GM18520 (cell line): ENCODE measurements around the gene MAD2L2.

ENCODE experiments used
- ATAC-seq: cut with Tn5 transposase; IDR thresholded peaks from one replicate; pipeline ENCODE4 v1.9.1; 2021; ENCODE audit not compliant: unreplicated experiment

The MAD2L2 gene

DNA sequence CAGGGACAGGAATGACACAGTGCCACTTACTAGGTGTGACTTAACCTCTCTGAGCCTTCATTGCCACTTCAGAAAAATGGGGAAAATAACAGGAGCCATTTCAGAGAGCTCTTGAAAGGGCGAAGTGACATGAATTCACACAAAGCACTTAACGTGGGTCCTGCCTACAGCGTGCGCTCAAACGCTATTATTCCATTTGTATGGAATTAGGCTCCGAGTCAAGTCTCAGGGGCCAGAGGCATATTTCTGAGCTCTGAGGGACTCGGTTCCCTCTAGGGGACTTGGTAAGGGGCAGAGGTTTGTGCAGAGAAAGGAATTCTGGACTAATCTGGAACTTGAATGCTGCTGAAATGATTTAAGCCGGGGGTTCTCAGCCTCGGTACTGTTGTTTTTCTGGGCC lies 24.6 kb upstream of the MAD2L2 start:
- ATAC-seq: no peak

DNA sequence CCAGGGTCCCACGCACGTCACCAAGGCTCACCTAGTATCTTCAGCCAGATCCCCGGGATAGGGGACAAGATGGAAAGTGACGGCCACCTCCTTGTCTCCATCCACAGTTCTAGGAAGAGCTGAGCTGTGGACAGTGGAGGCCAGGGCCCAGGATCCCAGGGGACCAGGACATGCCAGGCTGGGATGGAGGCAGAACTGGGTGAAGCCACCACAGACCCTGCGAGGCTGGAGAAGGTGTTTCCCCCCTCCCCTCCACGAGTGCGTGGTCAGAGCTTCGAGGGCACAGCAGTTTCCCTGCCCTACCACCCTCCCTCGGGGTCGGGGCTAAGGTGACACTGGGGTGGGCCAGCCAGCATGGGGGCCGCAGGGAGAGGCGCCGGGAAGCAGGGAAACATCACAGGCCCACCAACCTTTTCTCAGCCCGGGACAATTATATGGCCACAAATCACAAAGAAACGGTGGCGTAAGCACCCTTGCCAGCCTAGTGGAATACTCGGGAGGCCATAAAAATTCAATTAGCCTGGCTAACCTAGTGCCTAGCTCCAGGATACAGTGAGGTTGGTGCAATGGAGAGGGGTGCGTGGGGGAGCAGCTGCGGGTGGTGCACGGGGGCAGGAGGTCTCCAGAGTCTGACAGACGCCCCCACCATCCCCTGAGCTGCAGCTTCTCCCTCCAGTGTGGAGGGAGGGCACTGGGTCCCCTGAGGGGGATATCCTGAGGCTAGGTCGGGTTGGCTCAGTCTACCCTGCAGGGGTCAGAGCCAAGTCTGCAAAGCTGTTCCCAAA lies 23.9 kb upstream of the MAD2L2 start:
- no peak for ATAC-seq

DNA sequence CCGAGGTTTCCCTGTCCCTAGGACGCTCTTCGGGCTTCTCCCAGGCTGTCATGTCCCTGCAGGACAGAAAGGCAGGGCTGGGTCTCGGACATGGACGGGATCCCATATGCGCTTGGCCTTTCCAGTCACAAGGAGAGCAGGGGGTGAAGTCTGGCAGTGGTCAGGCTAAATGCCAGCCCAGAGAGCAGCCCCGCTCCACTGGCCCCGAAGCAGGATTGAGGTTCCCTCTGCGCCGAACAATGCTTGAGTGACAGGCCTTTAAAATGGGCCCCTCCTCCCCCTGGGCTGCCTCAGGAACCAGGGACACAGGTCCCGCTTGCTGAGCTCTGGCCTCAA lies 23.2 kb upstream of the MAD2L2 start:
- ATAC-seq: no peak

DNA sequence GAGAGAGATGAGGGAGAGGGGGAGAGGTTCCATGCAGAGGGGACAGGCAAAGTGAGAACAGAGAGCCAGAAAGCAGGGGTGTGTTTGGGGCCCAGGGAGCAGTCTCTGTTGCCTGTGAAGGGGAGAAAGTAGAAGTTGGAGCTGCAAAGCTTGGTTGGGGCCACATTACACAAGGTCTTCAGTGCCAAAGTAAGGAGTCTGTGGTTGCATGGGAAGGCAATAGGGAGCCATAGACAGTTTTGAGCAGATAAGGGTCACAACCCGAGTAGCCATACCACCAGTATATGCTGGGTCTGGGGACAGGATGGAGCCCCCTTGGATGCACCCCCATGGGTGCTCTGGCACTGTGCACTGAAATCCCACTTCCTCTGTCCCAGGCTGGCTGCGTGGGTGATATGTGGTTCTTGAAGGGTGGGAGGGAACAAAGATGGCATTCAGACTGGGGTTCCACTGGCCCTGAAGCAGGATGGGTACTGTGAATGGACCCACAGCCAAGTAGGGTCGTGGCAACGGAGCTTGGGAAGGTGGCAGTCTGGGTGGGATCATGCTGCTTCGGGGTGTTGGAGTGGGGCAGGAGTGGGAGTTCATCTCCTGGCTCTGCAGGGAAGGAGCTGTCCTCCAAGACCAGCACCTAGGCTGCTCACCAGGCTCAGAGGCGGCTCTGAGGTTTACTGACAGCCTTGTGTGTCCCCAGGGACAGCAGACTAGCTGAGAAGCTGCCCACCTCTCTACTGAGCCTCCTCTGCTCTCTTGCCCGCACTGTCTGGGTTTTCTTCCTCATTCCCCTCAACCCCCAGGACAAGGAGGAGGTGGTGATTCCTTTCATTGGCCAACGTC lies 22.6 kb upstream of the MAD2L2 start:
- ATAC-seq: no peak

DNA sequence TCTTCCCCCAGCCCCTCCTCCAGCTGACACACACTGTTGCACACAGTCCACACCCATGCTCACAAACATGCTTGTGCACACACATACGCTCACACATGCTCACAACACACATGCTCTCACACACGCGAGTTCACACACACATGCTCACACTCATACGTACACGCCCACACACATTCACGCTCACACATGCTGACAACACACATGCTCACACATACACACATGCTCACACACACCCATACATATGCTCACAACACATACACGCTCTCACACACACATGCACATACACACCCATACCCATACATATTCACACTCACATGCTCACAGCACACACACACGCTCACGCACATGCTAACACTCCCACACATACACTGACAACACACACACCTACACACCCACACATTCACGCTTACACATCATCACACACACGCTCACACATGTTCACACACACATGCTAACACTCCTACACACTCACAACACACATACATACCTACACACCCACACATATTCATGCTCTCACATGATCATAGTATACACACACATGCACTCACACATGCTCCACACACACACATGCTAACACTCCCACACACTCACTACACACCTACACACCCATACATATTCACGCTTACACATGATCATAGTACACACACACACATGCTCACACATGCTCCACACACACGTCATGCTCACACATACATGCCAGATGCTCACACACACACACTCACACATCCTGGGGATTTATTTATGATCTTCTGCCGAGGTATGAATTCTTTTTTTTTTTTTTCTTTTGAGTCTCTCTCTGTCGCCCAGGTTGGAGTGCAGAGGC lies 21.2 kb upstream of the MAD2L2 start:
- ATAC-seq: no peak

DNA sequence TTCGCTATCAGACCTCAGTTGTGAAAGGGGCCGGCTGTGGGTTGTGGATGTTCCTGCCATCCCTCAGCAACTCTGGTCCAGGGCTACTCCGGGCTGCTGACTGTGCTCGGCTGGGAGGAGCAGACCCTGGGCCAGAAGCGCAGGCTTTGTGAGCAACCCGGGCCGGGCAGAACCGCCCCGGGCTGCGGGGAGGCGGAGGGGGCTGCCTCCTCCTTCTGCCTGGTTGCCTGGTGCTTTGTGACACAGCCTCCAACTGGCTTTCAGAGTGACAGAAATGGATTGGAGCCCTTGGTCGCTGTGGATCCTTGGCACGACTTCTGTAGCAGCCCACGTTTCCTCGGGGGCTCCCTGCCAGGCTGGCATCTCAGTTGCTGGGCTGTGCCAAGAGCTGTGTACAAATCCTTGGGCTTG lies 20.6 kb upstream of the MAD2L2 start:
- no peak for ATAC-seq

DNA sequence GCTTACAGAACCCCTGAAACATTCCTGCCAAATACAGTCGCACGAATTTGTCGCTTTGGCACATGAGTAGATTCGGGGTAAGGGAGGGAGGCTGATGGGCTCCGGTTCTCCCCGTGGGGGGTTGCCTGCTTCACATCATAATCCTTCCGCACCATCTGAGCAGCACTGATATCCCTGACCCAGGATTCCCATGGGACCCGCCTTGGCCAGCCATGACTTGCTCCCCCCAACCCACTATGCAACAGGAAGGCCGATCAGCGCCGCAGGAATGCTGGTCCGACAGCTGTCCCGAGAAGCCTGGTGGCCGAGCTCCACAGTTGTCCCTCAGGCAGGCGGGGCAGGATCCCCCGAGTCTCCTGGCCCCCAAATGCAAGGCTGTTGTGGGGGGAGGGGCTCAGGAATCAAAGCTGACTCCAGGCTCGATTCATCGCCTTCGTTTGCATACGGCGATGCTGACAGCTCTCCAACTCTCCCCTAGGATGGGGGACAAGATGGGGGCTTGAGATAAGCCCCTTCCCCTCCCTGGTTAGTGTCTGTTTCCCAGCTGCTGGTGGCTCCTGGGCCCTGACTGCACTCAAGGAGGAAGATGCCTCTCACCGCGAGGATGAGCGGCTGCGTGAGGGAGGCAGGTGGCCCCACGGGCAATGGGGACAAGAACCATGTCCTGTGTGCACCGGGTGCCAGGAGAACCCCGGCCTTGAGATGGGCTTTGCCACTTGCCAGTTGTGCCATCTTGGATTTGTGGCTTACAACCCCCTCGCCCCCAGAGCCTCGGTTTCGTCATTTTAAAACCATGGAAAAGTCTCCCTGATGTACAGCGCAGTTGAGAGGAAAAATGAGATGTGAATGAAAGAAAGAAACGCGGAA lies 19.9 kb upstream of the MAD2L2 start:
- no peak for ATAC-seq

DNA sequence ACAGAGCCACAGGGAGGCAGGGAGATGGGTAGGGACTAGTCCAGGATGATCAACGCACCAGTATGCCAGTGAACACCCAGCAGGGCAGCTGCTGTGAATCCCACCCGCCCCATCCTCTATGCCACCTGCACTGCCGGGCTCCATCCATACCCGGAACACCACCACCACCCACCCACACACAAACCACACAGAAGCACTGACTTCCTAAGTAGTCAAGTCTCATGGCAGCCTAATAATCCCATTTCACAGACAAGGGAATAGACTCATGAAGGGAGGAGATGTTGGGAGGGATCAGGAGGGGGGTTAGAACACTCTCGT lies 16.9 kb upstream of the MAD2L2 start:
- no peak for ATAC-seq

DNA sequence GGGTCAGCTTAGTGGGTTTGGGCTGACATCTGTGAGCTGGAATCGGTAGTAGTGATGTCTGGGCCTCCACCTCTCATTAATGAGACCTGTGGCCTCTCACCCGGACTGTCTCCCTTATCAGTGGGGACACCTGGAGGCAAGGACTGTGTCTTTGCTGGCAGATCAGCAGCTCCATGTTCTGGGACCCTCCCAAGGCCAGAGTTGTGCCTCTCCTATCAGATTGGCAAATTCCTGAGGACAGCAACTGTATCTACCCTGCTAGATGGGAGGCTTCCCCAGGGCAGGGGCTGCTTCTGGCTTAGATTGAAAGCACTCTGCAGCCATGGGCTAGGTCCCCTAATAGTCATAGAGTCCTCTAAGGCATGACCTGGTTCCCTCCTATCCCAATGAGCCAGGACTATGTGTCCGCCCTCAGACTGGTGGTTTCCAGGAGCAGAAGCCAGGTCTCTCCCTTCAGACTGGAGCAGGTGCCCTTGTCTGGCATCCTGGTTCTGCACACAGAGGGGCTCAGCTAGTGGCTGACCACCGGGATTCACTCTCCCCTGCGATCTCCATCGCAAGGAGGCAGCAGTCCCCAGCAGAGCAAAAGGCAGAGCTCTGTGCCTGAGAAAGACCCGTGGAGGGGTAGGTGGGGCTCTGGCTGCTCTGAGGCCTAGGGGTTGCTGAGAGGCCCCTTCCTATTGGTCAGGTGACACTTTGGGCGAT lies 16.4 kb upstream of the MAD2L2 start:
- no peak for ATAC-seq

DNA sequence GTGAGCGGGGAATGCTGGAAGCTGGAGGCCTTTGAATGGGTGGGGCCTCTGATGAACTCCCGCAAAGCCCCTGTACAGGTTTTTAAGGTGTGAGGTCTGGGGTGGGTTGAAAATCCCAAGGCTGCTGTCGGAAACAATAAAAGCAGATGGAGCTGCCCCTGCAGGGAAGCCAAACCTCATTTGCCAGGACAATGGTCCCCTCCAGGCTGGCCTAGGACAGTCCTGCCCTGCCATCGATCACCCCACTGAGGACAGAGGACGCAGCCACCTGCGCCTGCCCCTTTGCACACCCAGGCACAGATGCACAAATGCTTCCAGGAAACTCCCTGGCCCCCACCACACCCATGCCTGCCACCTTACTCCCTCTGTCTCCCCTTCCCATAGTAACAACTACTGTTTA lies 14.9 kb upstream of the MAD2L2 start:
- no peak for ATAC-seq

DNA sequence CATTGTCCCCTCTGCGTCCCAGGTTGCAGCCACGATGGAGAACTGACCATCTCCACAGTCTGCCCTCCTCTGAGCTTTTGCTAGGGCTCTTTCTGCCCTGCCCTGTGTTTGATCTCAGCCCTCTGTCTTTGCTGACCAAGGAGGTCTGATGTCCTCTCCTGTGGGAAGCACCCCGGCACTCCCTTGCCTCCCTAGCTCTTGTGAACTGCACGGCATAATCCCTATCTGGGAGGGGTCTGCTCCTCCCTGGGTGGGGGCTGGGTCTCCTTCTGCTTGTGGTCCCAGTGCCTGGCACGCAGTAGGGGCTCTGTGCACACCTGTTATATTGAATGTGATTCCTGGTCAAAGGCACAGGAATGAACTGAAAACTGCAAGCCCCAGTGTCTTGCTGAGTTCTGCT lies 13.0 kb upstream of the MAD2L2 start:
- no peak for ATAC-seq

DNA sequence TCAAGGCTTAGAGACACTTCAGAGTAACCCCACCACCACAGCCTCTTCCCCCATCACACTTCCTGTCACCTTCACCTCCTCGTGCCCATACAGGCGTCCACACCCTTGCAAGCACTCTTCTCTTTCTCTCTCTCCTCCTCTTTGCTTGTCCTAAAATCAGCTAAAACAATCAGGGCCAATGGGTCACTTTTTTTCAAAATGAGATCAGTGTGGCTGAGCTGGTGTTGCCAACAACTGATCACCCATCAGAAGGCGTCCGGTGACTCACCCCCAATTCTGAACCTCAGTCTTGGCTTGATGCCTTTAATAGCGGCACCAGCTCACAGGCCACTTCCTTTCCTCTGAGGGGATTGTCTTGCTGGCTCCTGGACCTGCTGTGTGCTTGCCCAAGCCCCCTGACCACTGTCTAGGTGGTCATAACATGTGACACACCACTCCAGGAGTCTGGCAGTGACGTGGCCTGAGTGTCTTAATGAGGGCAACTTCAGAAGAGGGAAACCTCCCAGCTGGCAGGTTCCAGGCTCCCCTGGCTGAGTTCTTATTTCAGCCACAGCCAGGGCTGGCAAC lies 12.2 kb upstream of the MAD2L2 start:
- ATAC-seq: no peak

DNA sequence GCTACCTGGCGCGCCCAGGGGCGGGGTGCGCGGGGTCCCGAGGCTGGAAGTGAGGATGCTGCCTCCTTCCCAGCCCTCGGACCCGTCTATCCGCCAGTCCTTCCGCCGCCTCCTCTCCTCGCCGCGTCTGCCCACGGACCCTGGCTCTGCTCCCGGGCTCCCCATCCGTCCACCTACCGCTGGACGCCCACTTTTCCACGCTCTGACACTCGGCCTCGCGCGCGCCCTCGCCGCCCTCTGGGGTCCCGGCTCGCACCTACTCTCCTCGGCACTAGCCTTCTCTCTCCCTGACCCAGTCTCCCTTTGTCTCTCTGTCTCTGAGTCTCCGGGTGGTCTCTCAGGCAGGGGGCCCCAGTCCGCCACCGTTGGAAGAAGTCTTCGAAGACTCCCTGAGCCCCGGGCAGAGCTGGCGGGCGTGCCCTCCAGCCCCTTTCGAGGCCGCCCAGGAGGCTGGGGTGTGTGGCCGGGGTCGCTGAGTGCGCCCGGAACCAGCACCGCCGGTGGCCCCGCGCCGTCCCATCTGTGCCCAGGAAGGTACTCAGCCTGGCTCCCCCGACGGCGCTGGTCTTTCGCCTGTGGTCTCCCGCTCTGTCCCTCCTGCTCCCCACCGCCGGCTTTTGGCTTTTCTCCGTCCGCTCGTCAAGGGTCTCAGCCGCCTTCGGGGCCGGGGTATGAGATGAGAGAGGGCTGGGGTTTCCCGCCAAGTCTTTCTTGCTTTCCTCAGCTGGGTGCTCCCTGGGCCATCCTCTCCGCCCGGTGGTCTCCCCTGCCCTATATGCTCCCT lies 11.2 kb upstream of the MAD2L2 start:
- no peak for ATAC-seq

DNA sequence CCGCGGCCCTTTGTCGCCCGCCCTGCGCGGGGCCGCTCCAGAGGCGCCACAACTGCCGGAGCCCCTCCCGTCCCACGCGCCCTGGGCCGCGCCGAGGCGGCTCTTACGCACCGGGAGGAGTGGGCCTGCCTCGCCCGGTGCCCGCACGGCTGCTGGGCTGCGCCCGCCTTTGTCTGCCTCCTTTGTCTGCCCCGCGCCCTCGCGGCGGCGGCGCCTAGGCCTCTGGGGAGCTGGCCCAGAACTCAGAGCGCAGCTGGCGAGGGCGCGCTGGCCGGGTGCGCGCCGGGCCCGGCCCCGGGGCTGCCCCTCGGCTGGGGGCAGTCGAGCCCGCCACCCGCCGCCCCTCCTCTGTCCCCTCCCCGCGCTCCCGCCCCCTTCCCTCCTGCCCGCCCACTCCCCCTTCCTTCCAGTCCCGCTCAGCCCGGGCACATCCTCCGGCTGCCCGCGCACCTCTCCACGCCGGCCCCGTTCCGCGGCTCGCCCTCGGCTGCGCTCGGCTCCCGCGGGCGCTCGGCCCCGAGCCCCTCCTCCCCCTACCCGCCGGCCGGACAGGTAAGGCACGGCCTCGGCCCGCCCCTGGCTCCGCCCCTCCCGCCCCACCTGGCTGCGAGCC lies 10.5 kb upstream of the MAD2L2 start, which contains the start of gene DRAXIN:
Gene DRAXIN (plus strand): TSS at position 409 of the 613 bp plus-strand sequence. CDS start 14,549 bp downstream, outside the sequence.
- no peak for ATAC-seq

DNA sequence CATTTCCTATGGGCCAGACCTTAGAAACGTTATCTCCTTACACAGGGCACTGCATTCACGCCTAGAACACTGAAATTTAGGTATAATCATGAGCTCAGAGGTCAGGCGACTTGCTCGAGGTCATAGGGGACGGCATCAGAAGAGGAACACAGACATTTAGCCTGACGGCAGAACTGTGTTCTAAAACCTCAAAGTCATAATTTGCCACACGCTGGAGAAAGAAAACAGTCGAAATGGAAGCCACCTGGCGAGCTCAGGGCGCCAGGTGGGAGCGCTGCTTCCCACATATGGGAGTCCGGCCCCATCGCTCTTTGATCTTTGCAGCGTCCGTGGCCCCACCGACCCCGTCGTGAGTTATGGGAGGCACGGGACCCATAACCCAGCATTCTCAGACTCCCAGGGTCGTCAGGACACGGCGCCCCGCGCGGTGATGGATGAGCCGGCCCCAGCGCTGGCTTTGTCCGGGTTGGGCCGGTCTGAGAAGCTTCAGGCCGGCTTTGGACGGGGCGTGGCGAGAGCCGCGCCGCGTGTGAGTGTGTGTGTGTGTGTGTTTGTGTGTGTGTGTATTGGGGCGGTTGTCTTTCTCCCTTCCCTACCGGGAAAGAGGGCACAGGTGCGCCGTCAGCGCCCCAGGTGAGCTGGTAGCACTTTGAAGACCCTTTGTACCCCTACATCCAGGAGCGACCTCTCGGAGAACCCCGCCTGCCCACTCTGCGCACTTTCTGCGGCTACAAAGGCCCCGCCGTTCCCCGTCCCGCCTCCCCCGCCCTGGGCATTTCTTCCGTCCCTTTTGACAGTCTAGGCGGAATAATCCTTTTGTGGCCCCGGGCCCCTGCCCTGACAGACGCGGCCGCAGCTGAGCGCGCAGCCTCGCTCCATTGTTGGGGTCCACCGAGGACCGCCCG lies 9.7 kb upstream of the MAD2L2 start:
- ATAC-seq: no peak

DNA sequence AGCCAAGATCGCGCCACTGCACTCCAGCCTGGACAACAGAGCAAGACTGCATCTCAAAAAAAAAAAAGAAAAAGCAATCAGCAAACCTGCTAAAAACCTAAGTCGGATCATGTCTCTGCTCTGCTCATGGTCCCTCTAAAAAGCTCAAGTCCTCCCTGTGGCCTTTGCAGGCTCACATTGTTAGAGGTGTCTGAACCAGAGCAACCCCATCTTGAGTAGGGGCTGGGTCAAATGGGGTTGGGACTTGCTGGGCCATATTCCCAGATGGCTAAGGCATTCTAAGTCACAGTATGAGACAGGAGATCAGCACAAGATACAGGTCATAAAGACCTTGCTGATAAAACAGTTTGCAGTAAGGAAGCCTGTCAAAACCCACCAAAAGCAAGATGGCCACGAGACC lies 7.6 kb upstream of the MAD2L2 start:
- no peak for ATAC-seq

DNA sequence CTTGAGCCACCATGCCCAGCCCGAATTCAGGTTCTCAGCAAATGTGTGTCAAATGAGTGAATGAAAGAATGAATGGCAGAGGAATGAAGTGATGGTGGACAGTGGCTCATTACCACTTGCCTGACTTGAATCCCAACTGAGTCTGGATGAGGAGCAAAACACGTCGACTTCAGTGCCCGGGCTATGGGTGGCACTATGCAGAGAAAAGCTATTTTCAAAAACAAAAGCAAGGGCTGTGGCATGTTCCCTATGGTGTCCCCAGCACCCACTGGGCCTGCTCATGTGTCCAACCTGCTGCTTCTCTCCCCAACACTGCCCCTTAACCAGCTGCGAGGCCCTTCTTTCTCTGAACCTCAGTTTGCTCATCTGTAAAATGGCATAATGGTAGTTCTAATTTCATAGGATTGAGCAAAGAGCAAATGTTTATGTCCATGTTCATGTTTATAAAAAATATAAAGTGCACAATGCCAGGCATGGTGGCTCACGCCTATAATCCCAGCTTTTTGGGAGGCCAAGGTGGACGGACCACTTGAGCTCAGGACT lies 4.3 kb upstream of the MAD2L2 start:
- ATAC-seq: no peak
